Activated CD8-positive, alpha-beta T cell treated with anti-CD3 and anti-CD28 coated beads, Interleukin-2, amount 10 ng/mL, durations not matched to agents 7 days and 5 days (primary cell): Measurements from ENCODE around the gene SPINT1. TPM values are rescaled to one million over a fixed set of nuclear protein-coding genes. Genes with fewer than 3 reads are reported as not detected.

Source experiments
- ATAC-seq: fragments of 150-1000 bp; cut with Tn5 transposase; one replicate; pipeline ENCODE4 v1.10.0; 2021; ENCODE audit warnings: moderate library complexity
- CTCF ChIA-PET: fragments of 350-600 bp; sonication (Branson Sonifier 250); formaldehyde crosslinking; loops from one replicate; lab custom pipeline; 2021; ENCODE audit warnings: antibody characterized with exemption; lab: Charles Lee
- POLR2A ChIA-PET: fragments of 350-600 bp; sonication (Branson Sonifier 250); formaldehyde crosslinking; loops from one replicate; lab custom pipeline; 2021; ENCODE audit warnings: antibody characterized with exemption; lab: Charles Lee
- DNase-seq: peaks from one replicate; pipeline ENCODE4 v3.0.0-alpha.2; 2020
- H3K27ac Mint-ChIP-seq: one replicate; pipeline ENCODE4 v1.8.0; 2021; ENCODE audit warnings: mild to moderate bottlenecking, mixed read lengths
- H3K27me3 Mint-ChIP-seq: one replicate; pipeline ENCODE4 v1.8.0; 2021; ENCODE audit warnings: low read depth, mixed read lengths
- H3K36me3 Mint-ChIP-seq: one replicate; pipeline ENCODE4 v1.8.0; 2021; ENCODE audit warnings: low read depth, mixed read lengths
- H3K4me1 Mint-ChIP-seq: one replicate; pipeline ENCODE4 v1.8.0; 2021; ENCODE audit warnings: low read depth, mixed read lengths
- H3K4me3 Mint-ChIP-seq: one replicate; pipeline ENCODE4 v1.8.0; 2021; ENCODE audit warnings: mild to moderate bottlenecking, mixed read lengths
- H3K9me3 Mint-ChIP-seq: one replicate; pipeline ENCODE4 v1.8.0; 2022; ENCODE audit warnings: mixed read lengths; ENCODE audit not compliant: insufficient read depth
- total RNA-seq, 2 experiments: library from RNA; stranded (reverse); gene quantifications; one replicate each; pipeline ENCODE4 v1.2.3, GENCODE V29; 2021

SPINT1 gene
- total RNA-seq, 2 experiments from 2014 or later = 3.1 to 4.3 TPM

GRCh38 chr15:40906991-40907802 lies 63.3 kb downstream of the SPINT1 start:
- peaks cover 47% of the 10 kb centered on the region for H3K4me1 Mint-ChIP-seq
- CTCF ChIA-PET = interaction anchor here (0.6 to 9.1 kb wide), 22 partner anchors 11 to 283 kb away, joined by 3 to 176 read pairs (median 4); partner anchors contain the start of genes DLL4 and VPS18

More at GRCh38 chr15:40906991-40907802, 63.3 kb downstream of the SPINT1 start:
- peaks cover 27% of the 10 kb centered on the region for H3K36me3 Mint-ChIP-seq
- POLR2A ChIA-PET = interaction anchor here (0.9 to 1.0 kb wide), 2 partner anchors 35 to 46 kb away, joined by 3 to 6 read pairs; partner anchors contain the start of gene CHAC1
- ATAC-seq (peak; percentile 29), DNase-seq (peak; percentile 58)
- H3K27ac Mint-ChIP-seq = peak overlapping the region; percentile 70
- H3K27me3 Mint-ChIP-seq = no peaks in the 10 kb centered on the region
- no peaks in the 10 kb centered on the region for H3K9me3 Mint-ChIP-seq
- peak overlapping the region; percentile 71 for H3K4me3 Mint-ChIP-seq

Other genes with a start within 250 kb of the SPINT1 start
- 10 to 100 TPM; 61.4 to 65.4 TPM for gene KNL1, start 249.8 kb upstream of the SPINT1 start, total RNA-seq
- gene RAD51, start 148.9 kb upstream of the SPINT1 start, total RNA-seq = 10 to 100 TPM; 82.7 to 87.3 TPM
- 10 to 100 TPM; 34.0 to 35.1 TPM for gene RMDN3, start 88.8 kb upstream of the SPINT1 start, total RNA-seq
- gene GCHFR, start 80.0 kb upstream of the SPINT1 start, total RNA-seq = 10 to 100 TPM; 50.6 to 50.8 TPM
- gene C15orf62, start 74.1 kb upstream of the SPINT1 start, total RNA-seq = 1 to 10 TPM; 1.1 to 1.2 TPM
- gene ZFYVE19, start 37.0 kb upstream of the SPINT1 start, total RNA-seq = 10 to 100 TPM; 29.4 to 35.6 TPM
- 10 to 100 TPM; 42.9 to 47.2 TPM for gene DNAJC17, start 36.6 kb upstream of the SPINT1 start, total RNA-seq
- not detected for gene PPP1R14D, start 15.3 kb upstream of the SPINT1 start, total RNA-seq
- not detected for gene RHOV, start 30.2 kb downstream of the SPINT1 start, total RNA-seq
- gene VPS18, start 50.4 kb downstream of the SPINT1 start, total RNA-seq = 10 to 100 TPM; 17.8 to 18.4 TPM
- gene DLL4, start 85.3 kb downstream of the SPINT1 start, total RNA-seq = not detected
- 1 to 10 TPM; 8.3 to 8.9 TPM for gene CHAC1, start 109.4 kb downstream of the SPINT1 start, total RNA-seq